ENCODE data around the gene ZFHX2. TPM values are rescaled to one million over a fixed set of nuclear protein-coding genes. Genes with fewer than 3 reads are reported as not detected.

The ZFHX2 gene
- total and polyA plus RNA-seq, 8 donors = 2.9 to 6.2 (median 4.9) TPM

DNA sequence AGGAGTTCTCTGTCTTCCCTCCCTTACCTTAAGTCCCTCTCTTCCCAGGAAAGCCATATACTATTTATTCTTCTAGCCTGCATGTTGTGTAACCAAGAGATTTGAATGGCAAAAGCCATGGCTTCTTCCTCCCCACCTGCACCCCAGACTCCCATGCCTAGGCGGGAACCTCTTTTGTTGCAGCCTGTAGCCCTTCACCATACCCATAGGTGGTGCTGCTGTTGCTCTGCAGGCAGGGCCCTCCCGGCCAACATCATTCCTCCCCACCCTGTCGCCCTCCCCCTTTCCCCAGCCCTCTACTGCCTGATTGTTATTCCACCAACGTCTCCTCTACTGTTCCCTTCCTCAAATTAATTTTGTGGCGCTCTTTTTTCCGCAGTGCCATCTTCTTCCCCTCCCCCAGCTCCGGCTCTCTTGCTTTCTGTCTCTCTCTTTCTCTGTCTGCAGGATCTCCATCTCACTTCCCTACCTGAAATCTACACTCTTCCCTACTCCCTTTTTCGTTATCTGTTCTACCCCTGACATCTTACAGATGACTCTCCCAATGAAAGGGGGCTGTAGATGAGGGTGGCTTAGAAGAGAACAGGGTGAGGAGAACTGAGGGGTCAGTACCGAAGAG is 68.2 kb downstream of the ZFHX2 start:
- Histone ChIP-seq H3K27me3 (no peaks in the 10 kb centered on the region), H3K9me3 (no peaks in the 10 kb centered on the region), H3K4me3 (no peak overlapping the region), H3K36me3 (peaks cover 0 to 64% of the 10 kb centered on the region in 2 donors), H3K27ac (no peak overlapping the region), H3K4me1 (no peaks in the 10 kb centered on the region)
- no peak for TF ChIP-seq CTCF (IDR thresholded peaks at IDR 0.05)
- intact Hi-C loops (cut with DNase I) = loop anchor here in 1 of 2 donors (10.0 kb wide), 1 partner anchor 51 kb away; no protein-coding TSS in a partner anchor
- ATAC-seq (no peak), DNase-seq (no peak)

DNA sequence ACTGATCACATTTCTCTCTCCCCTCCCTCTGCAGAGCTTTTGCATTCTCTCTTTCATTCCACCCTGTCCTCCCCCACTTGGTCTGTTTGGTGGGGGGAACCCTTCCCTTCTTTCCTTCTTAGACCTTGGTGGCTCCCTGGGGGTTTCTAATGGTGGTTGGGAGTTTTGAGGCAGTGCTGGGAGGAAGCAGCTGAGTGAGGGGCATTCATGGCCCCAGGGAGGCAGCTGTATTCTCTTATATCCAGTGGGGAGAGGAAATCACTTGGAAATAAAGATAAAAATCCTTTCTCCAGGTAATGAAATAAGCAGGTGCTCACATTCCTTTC is 68.8 kb downstream of the ZFHX2 start:
- intact Hi-C loops (cut with DNase I) = loop anchor here in 1 of 2 donors (10.0 kb wide), 1 partner anchor 52 kb away; no protein-coding TSS in a partner anchor
- DNase-seq = no peak
- TF ChIP-seq CTCF (IDR thresholded peaks at IDR 0.05) = no peak

DNA sequence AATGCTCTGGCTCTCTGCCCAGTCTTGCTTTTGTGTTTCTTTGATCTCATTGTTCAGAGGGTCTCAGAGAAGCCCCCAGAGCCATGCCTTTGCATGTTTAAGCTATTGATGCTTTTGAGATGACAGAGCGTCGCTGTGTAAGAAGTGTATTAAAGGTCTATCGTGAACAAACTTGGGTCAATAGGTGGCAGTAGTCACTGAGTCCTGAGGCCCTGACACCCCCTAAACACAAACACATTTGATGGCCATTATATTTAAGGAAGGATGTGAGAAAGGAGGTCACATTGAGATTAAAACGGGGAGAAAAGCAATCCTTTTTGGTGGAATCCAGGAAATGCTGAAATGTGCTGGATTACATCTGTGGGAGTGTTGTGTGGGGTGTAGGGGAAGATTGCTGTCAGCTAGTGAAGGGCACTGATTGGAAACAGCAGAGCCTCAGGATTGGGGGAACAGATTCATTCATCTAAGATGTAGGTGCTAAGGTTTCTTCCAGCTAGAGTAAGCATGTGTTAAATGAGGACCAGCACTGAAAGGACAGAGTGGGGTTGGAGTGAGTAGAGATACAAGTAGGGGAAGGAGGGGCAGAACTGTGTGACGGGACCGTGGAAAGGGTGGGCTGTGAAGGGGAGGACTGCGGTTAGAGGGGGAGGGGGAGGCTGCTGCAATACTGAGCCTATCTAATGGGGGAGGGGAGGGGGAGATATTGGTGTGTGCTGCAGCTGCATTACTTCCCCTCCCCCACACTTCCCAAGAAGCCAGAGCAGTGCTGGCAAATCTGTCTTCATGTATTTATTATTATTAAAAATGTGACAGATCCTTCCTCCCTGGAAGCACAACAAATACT is 69.4 kb downstream of the ZFHX2 start:
- intact Hi-C loops (cut with DNase I) = loop anchor here in 1 of 2 donors (10.0 kb wide), 1 partner anchor 53 kb away; no protein-coding TSS in a partner anchor
- Histone ChIP-seq H3K36me3 (peaks cover 0 to 72% of the 10 kb centered on the region in 2 donors), H3K9me3 (no peaks in the 10 kb centered on the region), H3K4me3 (no peak overlapping the region), H3K4me1 (no peaks in the 10 kb centered on the region), H3K27ac (no peak overlapping the region), H3K27me3 (no peaks in the 10 kb centered on the region)
- no peak for ATAC-seq
- no peak for TF ChIP-seq CTCF (IDR thresholded peaks at IDR 0.05)
- DNase-seq = no peak

More for the DNA sequence above, 68.8 kb downstream of the ZFHX2 start:
- H3K27me3 ChIP-seq = no peaks in the 10 kb centered on the region
- no peaks in the 10 kb centered on the region for H3K9me3 ChIP-seq
- no peak for ATAC-seq
- H3K4me3 ChIP-seq = no peak overlapping the region
- H3K4me1 ChIP-seq = no peaks in the 10 kb centered on the region
- peaks cover 0 to 70% of the 10 kb centered on the region in 2 donors for H3K36me3 ChIP-seq
- no peak overlapping the region for H3K27ac ChIP-seq

GRCh38 chr14:23481362-23481970 is 70.1 kb downstream of the ZFHX2 start:
- DNase-seq = peak in 1 of 4 donors; percentile 16

More at GRCh38 chr14:23481362-23481970, 70.1 kb downstream of the ZFHX2 start:
- Histone ChIP-seq H3K36me3 (peaks cover 4 to 72% of the 10 kb centered on the region in 2 donors), H3K27me3 (no peaks in the 10 kb centered on the region), H3K4me3 (no peak overlapping the region), H3K27ac (no peak overlapping the region), H3K9me3 (no peaks in the 10 kb centered on the region), H3K4me1 (no peaks in the 10 kb centered on the region)
- TF ChIP-seq CTCF (IDR thresholded peaks at IDR 0.05) = no peak
- intact Hi-C loops (cut with DNase I) = loop anchor here in 1 of 2 donors (10.0 kb wide), 1 partner anchor 53 kb away; no protein-coding TSS in a partner anchor
- ATAC-seq = peak; percentile 21

Measured in left lung (tissue), 10 donors.